GM19324 (cell line): ENCODE measurements around the gene MCM9.
"Not testable (repeated sequence)": the region's sequence is repeated elsewhere in the genome, so short reads cannot be mapped to it uniquely, and the experiment has no call there.

Experiments used
- ATAC-seq: cut with Tn5 transposase; IDR thresholded peaks from one replicate; pipeline ENCODE4 v1.9.1; 2021; ENCODE audit warnings: mild to moderate bottlenecking, moderate library complexity; ENCODE audit not compliant: unreplicated experiment, low FRiP score

Gene MCM9

GRCh38 chr6:118808793-118809638, 125.9 kb downstream of the MCM9 start:
- ATAC-seq: no peak

- ATAC-seq: no peak
Observed at GRCh38 chr6:118804091-118804490, 130.9 kb downstream of the MCM9 start.

- ATAC-seq: no peak
Observed at GRCh38 chr6:118801257-118801656, 133.7 kb downstream of the MCM9 start.

GRCh38 chr6:118800394-118801071, 134.4 kb downstream of the MCM9 start:
- ATAC-seq: peak; percentile 78

GRCh38 chr6:118799826-118800225, 135.1 kb downstream of the MCM9 start:
- no peak for ATAC-seq

GRCh38 chr6:118796548-118796947, 138.4 kb downstream of the MCM9 start:
- not testable (repeated sequence) for ATAC-seq

GRCh38 chr6:118791499-118791898, 143.5 kb downstream of the MCM9 start:
- ATAC-seq: no peak

- ATAC-seq: no peak
Observed at GRCh38 chr6:118789954-118790353, 145.0 kb downstream of the MCM9 start.

- ATAC-seq: no peak
Observed at GRCh38 chr6:118789419-118789818, 145.5 kb downstream of the MCM9 start.

- no peak for ATAC-seq
Observed at GRCh38 chr6:118788702-118789101, 146.3 kb downstream of the MCM9 start.

GRCh38 chr6:118787724-118788423, 147.1 kb downstream of the MCM9 start:
- no peak for ATAC-seq

GRCh38 chr6:118786596-118787453, 148.1 kb downstream of the MCM9 start:
- ATAC-seq: no peak

GRCh38 chr6:118785601-118786000, 149.4 kb downstream of the MCM9 start:
- ATAC-seq: no peak

- ATAC-seq: no peak
Observed at GRCh38 chr6:118784641-118785164, 150.3 kb downstream of the MCM9 start.

- ATAC-seq: no peak
Observed at GRCh38 chr6:118783931-118784550, 150.9 kb downstream of the MCM9 start.

GRCh38 chr6:118782651-118783050, 152.3 kb downstream of the MCM9 start:
- no peak for ATAC-seq

- ATAC-seq: no peak
Observed at GRCh38 chr6:118781897-118782296, 153.1 kb downstream of the MCM9 start.

GRCh38 chr6:118780668-118781067, 154.3 kb downstream of the MCM9 start:
- ATAC-seq: no peak
